HepG2 (cell line): ENCODE results near the gene TMEM237. TPM values are rescaled to one million over a fixed set of nuclear protein-coding genes. Genes with fewer than 3 reads are reported as not detected.

ENCODE experiments used
- ATAD3A ChIP-seq: sonication (generic); formaldehyde crosslinking; IDR thresholded peaks from 2 replicates; pipeline ENCODE4 v1.4.0; 2020; ENCODE audit warnings: missing genetic modification reagents
- ATF4 ChIP-seq, 2 experiments: fragments of 450-650 bp in 1 of 2; sonication (generic) in 1 of 2; formaldehyde crosslinking; IDR thresholded peaks; 2 replicates each; pipeline versions ENCODE4 v1.5.0 to v1.8.0; 2020 to 2022; ENCODE audit warnings: mild to moderate bottlenecking in 1 of 2, missing genetic modification reagents in 1 of 2
- CBFB ChIP-seq: sonication (generic); formaldehyde crosslinking; IDR thresholded peaks from 2 replicates; pipeline ENCODE4 v1.4.0; 2020; ENCODE audit warnings: missing genetic modification reagents
- DNMT3B ChIP-seq: conservative IDR thresholded peaks from 2 replicates; pipeline ENCODE4 v1.6.1; 2016; ENCODE audit warnings: missing biosample characterization, control low read depth
- FOXO4 ChIP-seq: sonication (generic); formaldehyde crosslinking; conservative IDR thresholded peaks from 2 replicates; pipeline ENCODE4 v1.8.1; 2023; ENCODE audit warnings: missing genetic modification reagents
- HDAC1 ChIP-seq: sonication (generic); formaldehyde crosslinking; IDR thresholded peaks from 2 replicates; pipeline ENCODE4 v1.5.1; 2020; ENCODE audit warnings: mild to moderate bottlenecking, missing genetic modification reagents
- KAT7 ChIP-seq: IDR thresholded peaks from 2 replicates; pipeline ENCODE4 v1.6.1; 2018; ENCODE audit warnings: borderline replicate concordance, missing compliant biosample characterization
- LCORL ChIP-seq, 2 experiments: fragments of 450-650 bp in 1 of 2; sonication (generic) in 1 of 2; formaldehyde crosslinking in 1 of 2; IDR thresholded peaks; 2 replicates each; pipeline versions ENCODE4 v1.5.0 to v1.6.1; 2017 to 2020; ENCODE audit warnings: antibody characterized with exemption in 1 of 2, missing genetic modification reagents in 1 of 2
- MAFG ChIP-seq: sonication (generic); formaldehyde crosslinking; IDR thresholded peaks from 2 replicates; pipeline ENCODE4 v1.5.1; 2020; ENCODE audit warnings: mild to moderate bottlenecking, missing genetic modification reagents
- PAWR ChIP-seq: sonication (generic); formaldehyde crosslinking; IDR thresholded peaks from 2 replicates; pipeline ENCODE4 v1.4.0; 2020; ENCODE audit warnings: missing genetic modification reagents, mild to moderate bottlenecking, borderline replicate concordance
- PCBP1 ChIP-seq: fragments of 200-400 bp; formaldehyde crosslinking; IDR thresholded peaks from 2 replicates; pipeline ENCODE4 v1.6.1; 2017; ENCODE audit warnings: mild to moderate bottlenecking, low read depth, low read length, borderline replicate concordance
- TBP ChIP-seq: sonication (generic); formaldehyde crosslinking; IDR thresholded peaks from 2 replicates; pipeline ENCODE4 v1.5.0; 2020; ENCODE audit warnings: missing genetic modification reagents
- TGIF2 ChIP-seq: IDR thresholded peaks from 2 replicates; pipeline ENCODE4 v1.6.1; 2016; ENCODE audit warnings: control low read depth, missing compliant biosample characterization
- THAP9 ChIP-seq: sonication (generic); formaldehyde crosslinking; IDR thresholded peaks from 2 replicates; pipeline ENCODE4; 2020; ENCODE audit warnings: missing genetic modification reagents, mild to moderate bottlenecking, borderline replicate concordance
- ZFP36L1 ChIP-seq: sonication (generic); formaldehyde crosslinking; IDR thresholded peaks from 2 replicates; pipeline ENCODE4 v1.8.0; 2022; ENCODE audit warnings: mild to moderate bottlenecking, missing genetic modification reagents, moderate library complexity
- ZFX ChIP-seq: sonication (generic); formaldehyde crosslinking; IDR thresholded peaks from 2 replicates; pipeline ENCODE4 v1.4.0; 2020; ENCODE audit warnings: mild to moderate bottlenecking, low read depth, missing genetic modification reagents, moderate library complexity
- ZNF441 ChIP-seq: sonication (generic); formaldehyde crosslinking; IDR thresholded peaks from 2 replicates; pipeline ENCODE4 v1.7.0; 2021; ENCODE audit warnings: missing genetic modification reagents, borderline replicate concordance
- ZNF7 ChIP-seq: IDR thresholded peaks from 2 replicates; pipeline ENCODE4 v1.6.1; 2016; ENCODE audit warnings: missing biosample characterization, missing genetic modification reagents
- ZNF720 ChIP-seq: sonication (generic); formaldehyde crosslinking; IDR thresholded peaks from 2 replicates; pipeline ENCODE4 v1.4.0; 2020; ENCODE audit warnings: missing genetic modification reagents
- ZNF772 ChIP-seq: sonication (generic); formaldehyde crosslinking; IDR thresholded peaks from 2 replicates; pipeline ENCODE4 v1.5.0; 2020; ENCODE audit warnings: mild to moderate bottlenecking, missing genetic modification reagents
- ZNF790 ChIP-seq: sonication (generic); formaldehyde crosslinking; IDR thresholded peaks from 2 replicates; pipeline ENCODE4 v1.8.0; 2022; ENCODE audit warnings: missing genetic modification reagents, mild to moderate bottlenecking, borderline replicate concordance
- ZNF841 ChIP-seq: sonication (generic); formaldehyde crosslinking; IDR thresholded peaks from 2 replicates; pipeline ENCODE4 v1.8.1; 2023; ENCODE audit warnings: missing genetic modification reagents, borderline replicate concordance
- polyA plus RNA-seq, 8 experiments: library from polyadenylated mRNA; depleted of rRNA in 3 of 8; stranded (reverse) in 7 of 8; unstranded in 1 of 8; fragments of >200 nt; fragmentation: Illumina TruSeq in 4 of 8; extraction: Trizol in 4 of 8; gene quantifications; 2 replicates each; pipeline versions ENCODE4 v1.2.1 to v1.2.3, GENCODE V29; 2011 to 2016; ENCODE audit warnings: low read depth in 4 of 8, missing spikeins in 1 of 8, mixed read lengths in 1 of 8; ENCODE audit not compliant: insufficient read depth in 1 of 8
- total RNA-seq, 5 experiments: library from RNA; depleted of rRNA; stranded (reverse); fragments of >200 nt; fragmentation: Illumina TruSeq; extraction: Trizol; gene quantifications; 2 replicates each; pipeline ENCODE4 v1.2.3, GENCODE V29; 2016; ENCODE audit warnings: low read depth in 1 of 5
- TF ChIP-seq, protein P1 (sequence below): sonication (generic); formaldehyde crosslinking; IDR thresholded peaks from 2 replicates; pipeline ENCODE4 v1.8.1; 2023; ENCODE audit warnings: missing genetic modification reagents, mild to moderate bottlenecking, borderline replicate concordance

The TMEM237 gene
- total and polyA plus RNA-seq, 2 of the 13 experiments (the other 11 are each of a cell fraction or from before 2014, with no cell fraction given): 21.8 to 36.1 TPM

- 0 out of 2 replicates have a peak, but pooled peaks have one; percentile 20 for TF ChIP-seq KAT7 (CRISPR knock-in tag)
- peak; percentile 54; the same call in 1 of the 2 replicates for TF ChIP-seq THAP9 (CRISPR knock-in tag)
- peak in 1 of 2 experiments; percentile 73; a peak in 1 of 4 replicates for TF ChIP-seq ATF4 (CRISPR knock-in tag; IDR thresholded peaks at IDR 0.05)
- 0 out of 2 replicates have a peak, but pooled peaks have one; percentile 47 for TF ChIP-seq ZFP36L1 (CRISPR knock-in tag)
- TF ChIP-seq TGIF2 (CRISPR knock-in tag): 0 out of 2 replicates have a peak, but pooled peaks have one; percentile 13
- peak; percentile 73; the same call in 1 of the 2 replicates for TF ChIP-seq CBFB (CRISPR knock-in tag)
- peak; percentile 69; the same call in 1 of the 2 replicates for TF ChIP-seq DNMT3B (CRISPR knock-in tag)
- TF ChIP-seq ZNF7 (CRISPR knock-in tag): no peak
- TF ChIP-seq TBP (CRISPR knock-in tag): no peak
- TF ChIP-seq MAFG (CRISPR knock-in tag): 0 out of 2 replicates have a peak, but pooled peaks have one; percentile 42
- peak; percentile 80 for TF ChIP-seq HDAC1
- TF ChIP-seq, protein P1, sequence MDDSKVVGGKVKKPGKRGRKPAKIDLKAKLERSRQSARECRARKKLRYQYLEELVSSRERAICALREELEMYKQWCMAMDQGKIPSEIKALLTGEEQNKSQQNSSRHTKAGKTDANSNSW (CRISPR knock-in tag): no peak; the same call in 1 of the 2 replicates
- TF ChIP-seq ZNF841 (CRISPR knock-in tag): no peak
- TF ChIP-seq FOXO4 (CRISPR knock-in tag): no peak
- TF ChIP-seq ATAD3A (CRISPR knock-in tag): no peak
- TF ChIP-seq ZFX (CRISPR knock-in tag): peak; percentile 85
- TF ChIP-seq PAWR (CRISPR knock-in tag): no peak
- TF ChIP-seq ZNF790 (CRISPR knock-in tag): 0 out of 2 replicates have a peak, but pooled peaks have one; percentile 33
- TF ChIP-seq ZNF720 (CRISPR knock-in tag): no peak
- peak; percentile 51 for TF ChIP-seq ZNF441 (CRISPR knock-in tag)
- TF ChIP-seq LCORL (IDR thresholded peaks at IDR 0.05): no peak
- TF ChIP-seq LCORL (CRISPR knock-in tag; IDR thresholded peaks at IDR 0.05): no peak
- TF ChIP-seq ZNF772 (CRISPR knock-in tag): peak; percentile 26; the same call in 1 of the 2 replicates
- TF ChIP-seq PCBP1: no peak
These were observed 606 bp downstream of the TMEM237 start (continued) for GRCh38 chr2:201642579-201643215.
